K562 (cell line): ENCODE data around the gene SIRT2. TPM values are rescaled to one million over a fixed set of nuclear protein-coding genes. Genes with fewer than 3 reads are reported as not detected.

Experiments used
- BRD9 ChIP-seq: fragments of 450-650 bp; IDR thresholded peaks from 2 replicates; pipeline ENCODE4 v1.6.1; 2018; ENCODE audit warnings: low read depth; ENCODE audit not compliant: partially characterized antibody
- E2F1 ChIP-seq: sonication (generic); formaldehyde crosslinking; IDR thresholded peaks from 2 replicates; pipeline ENCODE4 v1.8.1; 2023; ENCODE audit warnings: mild to moderate bottlenecking, missing genetic modification reagents, moderate library complexity
- NRF1 ChIP-seq, 2 experiments: fragments of 450-650 bp; IDR thresholded peaks in 1 of 2; conservative IDR thresholded peaks in 1 of 2; 2 replicates each; pipeline ENCODE4 v1.6.1; 2014; ENCODE audit warnings: mild to moderate bottlenecking in 2 of 2
- POU5F1 ChIP-seq: fragments of 150-350 bp; IDR thresholded peaks from 2 replicates; pipeline ENCODE4 v1.6.1; 2014; ENCODE audit warnings: borderline replicate concordance, low read length, low read depth, mild to moderate bottlenecking; ENCODE audit not compliant: partially characterized antibody
- TRIM24 ChIP-seq, 2 experiments: fragments of 450-650 bp; IDR thresholded peaks; 2 replicates each; pipeline ENCODE4 v1.6.1; 2016
- ZNF592 ChIP-seq: fragments of 450-650 bp; IDR thresholded peaks from 2 replicates; pipeline ENCODE4 v1.6.1; 2017; ENCODE audit warnings: antibody characterized with exemption, mild to moderate bottlenecking
- ZNF696 ChIP-seq: fragments of 250-450 bp; sonication (Bioruptor Pico); conservative IDR thresholded peaks from 2 replicates; pipeline ENCODE4 v1.4.0; 2020; ENCODE audit warnings: mild to moderate bottlenecking, moderate library complexity
- polyA plus RNA-seq, 8 experiments: library from polyadenylated mRNA; depleted of rRNA in 4 of 8; stranded (reverse) in 5 of 8; unstranded in 3 of 8; fragments of >200 nt; fragmentation: Nextera tagmentation in 2 of 8; fragmentation: Illumina TruSeq in 1 of 8; extraction: Ambion mirVana in 2 of 8; extraction: Trizol in 1 of 8; gene quantifications; 2 replicates each; pipeline versions ENCODE4 v1.2.1 to v1.2.3, GENCODE V29; 2011 to 2014; ENCODE audit warnings: inconsistent platforms in 1 of 8, missing spikeins in 1 of 8
- total RNA-seq, 7 experiments: library from RNA; depleted of rRNA in 6 of 7; stranded (reverse); fragments of >200 nt in 6 of 7; fragmentation: Illumina TruSeq in 2 of 7; extraction: Trizol in 2 of 7; gene quantifications; 2 replicates each; pipeline versions ENCODE4 v1.2.1 to v1.2.3, GENCODE V29; 2011 to 2021; ENCODE audit warnings: low replicate concordance in 1 of 7
- TF ChIP-seq, protein P1 (sequence below): fragments of 250-450 bp; sonication (Bioruptor Pico); IDR thresholded peaks from 2 replicates; pipeline ENCODE4 v1.4.0; 2020
- TF ChIP-seq, protein P2 (sequence below): sonication (generic); formaldehyde crosslinking; IDR thresholded peaks from 2 replicates; pipeline ENCODE4 v1.8.0; 2022; ENCODE audit warnings: mild to moderate bottlenecking, missing genetic modification reagents

SIRT2 gene
- total and polyA plus RNA-seq, 9 of the 15 experiments (the other 6 are each of a cell fraction or from before 2014, with no cell fraction given), result 2.3 to 35.2 (median 22.9) TPM

DNA sequence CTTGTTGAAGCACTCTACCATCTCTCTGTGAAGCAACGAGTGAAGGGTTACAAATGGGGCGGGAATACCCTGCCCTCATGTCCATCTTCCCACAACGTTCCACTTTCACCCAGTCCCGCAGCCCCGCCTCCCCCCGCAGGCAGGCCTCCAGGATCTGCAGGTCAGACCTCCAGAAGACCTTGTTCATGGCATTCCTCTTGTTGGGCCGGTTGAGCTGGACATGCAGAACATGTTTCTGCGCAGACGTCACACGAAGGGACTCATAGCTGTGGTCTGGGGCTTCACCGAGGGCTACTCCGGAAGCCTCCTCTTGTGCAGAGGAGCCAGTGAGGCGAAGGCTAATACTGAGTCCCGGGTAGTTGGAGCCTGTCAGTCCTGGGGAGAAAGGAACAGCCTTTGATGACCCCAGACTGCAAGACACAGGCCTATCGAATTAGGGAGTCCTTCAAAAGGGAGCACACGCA lies 68.2 kb downstream of the SIRT2 start (continued):
- TF ChIP-seq, protein P1, sequence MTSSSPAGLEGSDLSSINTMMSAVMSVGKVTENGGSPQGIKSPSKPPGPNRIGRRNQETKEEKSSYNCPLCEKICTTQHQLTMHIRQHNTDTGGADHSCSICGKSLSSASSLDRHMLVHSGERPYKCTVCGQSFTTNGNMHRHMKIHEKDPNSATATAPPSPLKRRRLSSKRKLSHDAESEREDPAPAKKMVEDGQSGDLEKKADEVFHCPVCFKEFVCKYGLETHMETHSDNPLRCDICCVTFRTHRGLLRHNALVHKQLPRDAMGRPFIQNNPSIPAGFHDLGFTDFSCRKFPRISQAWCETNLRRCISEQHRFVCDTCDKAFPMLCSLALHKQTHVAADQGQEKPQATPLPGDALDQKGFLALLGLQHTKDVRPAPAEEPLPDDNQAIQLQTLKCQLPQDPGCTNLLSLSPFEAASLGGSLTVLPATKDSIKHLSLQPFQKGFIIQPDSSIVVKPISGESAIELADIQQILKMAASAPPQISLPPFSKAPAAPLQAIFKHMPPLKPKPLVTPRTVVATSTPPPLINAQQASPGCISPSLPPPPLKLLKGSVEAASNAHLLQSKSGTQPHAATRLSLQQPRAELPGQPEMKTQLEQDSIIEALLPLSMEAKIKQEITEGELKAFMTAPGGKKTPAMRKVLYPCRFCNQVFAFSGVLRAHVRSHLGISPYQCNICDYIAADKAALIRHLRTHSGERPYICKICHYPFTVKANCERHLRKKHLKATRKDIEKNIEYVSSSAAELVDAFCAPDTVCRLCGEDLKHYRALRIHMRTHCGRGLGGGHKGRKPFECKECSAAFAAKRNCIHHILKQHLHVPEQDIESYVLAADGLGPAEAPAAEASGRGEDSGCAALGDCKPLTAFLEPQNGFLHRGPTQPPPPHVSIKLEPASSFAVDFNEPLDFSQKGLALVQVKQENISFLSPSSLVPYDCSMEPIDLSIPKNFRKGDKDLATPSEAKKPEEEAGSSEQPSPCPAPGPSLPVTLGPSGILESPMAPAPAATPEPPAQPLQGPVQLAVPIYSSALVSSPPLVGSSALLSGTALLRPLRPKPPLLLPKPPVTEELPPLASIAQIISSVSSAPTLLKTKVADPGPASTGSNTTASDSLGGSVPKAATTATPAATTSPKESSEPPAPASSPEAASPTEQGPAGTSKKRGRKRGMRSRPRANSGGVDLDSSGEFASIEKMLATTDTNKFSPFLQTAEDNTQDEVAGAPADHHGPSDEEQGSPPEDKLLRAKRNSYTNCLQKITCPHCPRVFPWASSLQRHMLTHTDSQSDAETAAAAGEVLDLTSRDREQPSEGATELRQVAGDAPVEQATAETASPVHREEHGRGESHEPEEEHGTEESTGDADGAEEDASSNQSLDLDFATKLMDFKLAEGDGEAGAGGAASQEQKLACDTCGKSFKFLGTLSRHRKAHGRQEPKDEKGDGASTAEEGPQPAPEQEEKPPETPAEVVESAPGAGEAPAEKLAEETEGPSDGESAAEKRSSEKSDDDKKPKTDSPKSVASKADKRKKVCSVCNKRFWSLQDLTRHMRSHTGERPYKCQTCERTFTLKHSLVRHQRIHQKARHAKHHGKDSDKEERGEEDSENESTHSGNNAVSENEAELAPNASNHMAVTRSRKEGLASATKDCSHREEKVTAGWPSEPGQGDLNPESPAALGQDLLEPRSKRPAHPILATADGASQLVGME (CRISPR knock-in tag), result peak; percentile 55; the same call in 1 of the 2 replicates
- TF ChIP-seq, protein P2, sequence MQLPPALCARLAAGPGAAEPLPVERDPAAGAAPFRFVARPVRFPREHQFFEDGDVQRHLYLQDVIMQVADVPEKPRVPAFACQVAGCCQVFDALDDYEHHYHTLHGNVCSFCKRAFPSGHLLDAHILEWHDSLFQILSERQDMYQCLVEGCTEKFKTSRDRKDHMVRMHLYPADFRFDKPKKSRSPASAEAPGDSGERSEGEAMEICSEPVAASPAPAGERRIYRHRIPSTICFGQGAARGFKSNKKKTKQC (CRISPR knock-in tag), result 0 out of 2 replicates have a peak, but pooled peaks have one; percentile 84
- no peak for TF ChIP-seq ZNF696 (CRISPR knock-in tag)
- TF ChIP-seq BRD9, result no peak
- TF ChIP-seq ZNF592, result peak; percentile 84
- TF ChIP-seq NRF1 (conservative IDR thresholded peaks at IDR 0.05 in 1 of 2, IDR thresholded peaks at IDR 0.05 in 1 of 2), result peak; percentile 55 to 62
- no peak for TF ChIP-seq E2F1 (CRISPR knock-in tag)
- TF ChIP-seq TRIM24 (IDR thresholded peaks at IDR 0.05), result no peak
- TF ChIP-seq POU5F1, result no peak
